Measurements from ENCODE around the gene SEPTIN5. TPM values are rescaled to one million over a fixed set of nuclear protein-coding genes. Genes with fewer than 3 reads are reported as not detected.

Gene SEPTIN5
- total RNA-seq, 3 donors from 2014 or later (not counting 1 experiment from before 2014, with no cell fraction given) = 0.52 to 4.5 (median 1.9) TPM

DNA sequence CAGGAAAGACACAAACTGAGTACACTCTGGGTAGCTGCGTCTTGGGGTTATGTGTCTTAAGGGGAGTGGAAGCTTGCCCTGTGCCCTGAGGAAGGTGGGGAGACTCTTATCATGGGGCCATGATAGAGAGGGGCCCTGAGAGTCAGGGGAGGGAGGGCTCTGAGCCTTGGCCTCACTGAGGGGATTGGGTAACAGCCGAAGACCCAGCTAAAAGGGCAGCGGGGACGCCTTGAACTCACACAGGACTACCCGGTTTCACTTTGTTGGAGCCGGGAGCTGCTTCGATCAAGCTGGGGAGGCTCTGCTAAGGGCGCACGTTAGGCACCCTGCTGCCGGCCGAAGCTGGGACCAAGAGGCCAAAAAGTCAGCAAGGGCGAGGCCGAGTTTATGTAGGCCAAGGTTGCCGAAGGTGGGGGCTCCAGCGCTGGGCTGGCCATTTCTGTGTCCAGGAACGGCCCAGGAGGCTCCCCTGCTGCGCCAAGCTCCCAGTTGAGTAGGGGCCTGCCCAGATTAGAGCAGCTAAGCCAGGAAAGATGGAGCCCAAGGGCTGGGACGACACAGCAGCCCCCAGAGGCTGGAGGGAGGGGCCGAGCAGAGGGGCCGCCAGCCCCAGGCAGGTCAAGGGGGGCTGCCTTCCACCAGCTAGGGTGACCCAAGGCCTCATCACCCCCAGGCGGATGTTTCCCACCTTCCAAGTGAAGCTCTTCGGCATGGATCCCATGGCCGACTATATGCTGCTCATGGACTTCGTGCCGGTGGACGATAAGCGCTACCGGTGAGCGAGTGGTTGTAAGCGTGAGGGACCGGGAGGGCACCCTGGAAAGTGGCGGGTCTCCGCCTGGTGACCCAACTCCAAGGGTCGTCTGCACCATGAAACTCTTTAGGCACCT lies 48.5 kb downstream of the SEPTIN5 start:
- peaks cover 27% of the 10 kb centered on the region for H3K4me1 ChIP-seq (ENCODE audit: control insufficient read depth, insufficient read depth, low read length)
- no peaks in the 10 kb centered on the region for H3K9me3 Mint-ChIP-seq
- peaks cover 17 to 28% of the 10 kb centered on the region in 2 donors for H3K4me1 Mint-ChIP-seq
- ATAC-seq (no peak), DNase-seq (no peak)
- H3K4me3 ChIP-seq (ENCODE audit: low read length) = no peak overlapping the region
- no peaks in the 10 kb centered on the region for H3K36me3 ChIP-seq (ENCODE audit: control insufficient read depth, insufficient read depth, low read length)
- TF ChIP-seq, protein P1, sequence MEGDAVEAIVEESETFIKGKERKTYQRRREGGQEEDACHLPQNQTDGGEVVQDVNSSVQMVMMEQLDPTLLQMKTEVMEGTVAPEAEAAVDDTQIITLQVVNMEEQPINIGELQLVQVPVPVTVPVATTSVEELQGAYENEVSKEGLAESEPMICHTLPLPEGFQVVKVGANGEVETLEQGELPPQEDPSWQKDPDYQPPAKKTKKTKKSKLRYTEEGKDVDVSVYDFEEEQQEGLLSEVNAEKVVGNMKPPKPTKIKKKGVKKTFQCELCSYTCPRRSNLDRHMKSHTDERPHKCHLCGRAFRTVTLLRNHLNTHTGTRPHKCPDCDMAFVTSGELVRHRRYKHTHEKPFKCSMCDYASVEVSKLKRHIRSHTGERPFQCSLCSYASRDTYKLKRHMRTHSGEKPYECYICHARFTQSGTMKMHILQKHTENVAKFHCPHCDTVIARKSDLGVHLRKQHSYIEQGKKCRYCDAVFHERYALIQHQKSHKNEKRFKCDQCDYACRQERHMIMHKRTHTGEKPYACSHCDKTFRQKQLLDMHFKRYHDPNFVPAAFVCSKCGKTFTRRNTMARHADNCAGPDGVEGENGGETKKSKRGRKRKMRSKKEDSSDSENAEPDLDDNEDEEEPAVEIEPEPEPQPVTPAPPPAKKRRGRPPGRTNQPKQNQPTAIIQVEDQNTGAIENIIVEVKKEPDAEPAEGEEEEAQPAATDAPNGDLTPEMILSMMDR (IDR thresholded peaks at IDR 0.05) = no peak
- peaks cover 28% of the 10 kb centered on the region for H3K27me3 ChIP-seq (ENCODE audit: control insufficient read depth, insufficient read depth, low read length)
- no peaks in the 10 kb centered on the region for H3K36me3 Mint-ChIP-seq
- peak overlapping the region; percentile 52 for H3K4me3 Mint-ChIP-seq
- 86% methylated on average over 34 of the region's 34 CpGs for WGBS (ENCODE audit: insufficient coverage)
- H3K27me3 Mint-ChIP-seq (ENCODE audit: low read depth in 2 of 2) = peaks cover 37 to 44% of the 10 kb centered on the region in 2 donors
- no peak overlapping the region for H3K27ac ChIP-seq (ENCODE audit: low read length)
- no peak overlapping the region for H3K27ac Mint-ChIP-seq
- intact Hi-C loops (cut with micrococcal nuclease) = no loop called here
- H3K9me3 ChIP-seq (ENCODE audit: control insufficient read depth, insufficient read depth, low read length) = no peaks in the 10 kb centered on the region

DNA sequence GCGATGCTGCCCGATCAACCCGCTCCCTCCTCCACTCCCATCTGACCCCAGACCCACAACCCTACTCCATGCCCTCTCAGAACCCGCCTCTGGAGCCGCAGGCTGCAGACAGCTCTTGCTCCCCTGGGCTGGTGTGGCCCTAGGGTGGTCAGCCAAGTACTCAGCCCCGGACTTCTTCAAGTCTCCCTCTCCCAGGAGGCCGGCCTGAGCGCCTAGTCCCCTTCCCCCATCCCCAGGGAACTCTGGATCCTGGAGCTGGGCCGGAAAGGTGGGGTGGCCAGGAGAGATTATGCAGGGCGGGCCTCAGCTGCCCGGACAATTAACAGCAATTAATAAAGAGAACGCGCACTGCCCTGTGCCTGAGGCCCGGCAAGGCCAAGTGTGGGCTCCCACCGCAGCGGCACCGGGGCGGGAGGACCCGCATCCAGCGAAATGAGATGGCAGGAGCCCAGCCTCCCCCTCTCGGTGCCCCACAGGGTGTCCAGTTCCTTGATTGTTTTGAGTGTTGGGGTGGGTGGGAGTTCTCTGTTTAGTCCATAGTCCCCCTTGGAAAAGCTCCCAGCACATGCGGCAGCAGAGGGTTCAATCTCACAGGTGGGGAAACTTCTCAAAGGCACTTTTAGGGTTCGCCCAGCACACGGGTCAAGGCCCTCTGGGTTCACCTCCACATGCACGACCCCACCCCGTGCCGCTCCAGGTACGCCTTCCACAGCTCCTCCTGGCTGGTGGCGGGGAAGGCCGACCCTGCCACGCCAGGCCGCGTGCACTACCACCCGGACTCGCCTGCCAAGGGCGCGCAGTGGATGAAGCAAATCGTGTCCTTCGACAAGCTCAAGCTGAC lies 49.4 kb downstream of the SEPTIN5 start:
- WGBS (ENCODE audit: insufficient coverage) = 78% methylated on average over 39 of the region's 39 CpGs
- Mint-ChIP-seq H3K27me3 (ENCODE audit: low read depth in 2 of 2) (peaks cover 33 to 39% of the 10 kb centered on the region in 2 donors), H3K4me1 (peaks cover 17 to 30% of the 10 kb centered on the region in 2 donors), H3K4me3 (no peak overlapping the region), H3K36me3 (no peaks in the 10 kb centered on the region), H3K27ac (no peak overlapping the region), H3K9me3 (no peaks in the 10 kb centered on the region)
- TF ChIP-seq, protein P1 (IDR thresholded peaks at IDR 0.05) = no peak
- ATAC-seq (no peak), DNase-seq (no peak)
- Histone ChIP-seq H3K4me1 (ENCODE audit: control insufficient read depth, insufficient read depth, low read length) (peaks cover 30% of the 10 kb centered on the region), H3K27me3 (ENCODE audit: control insufficient read depth, insufficient read depth, low read length) (peaks cover 34% of the 10 kb centered on the region), H3K9me3 (ENCODE audit: control insufficient read depth, insufficient read depth, low read length) (no peaks in the 10 kb centered on the region), H3K4me3 (ENCODE audit: low read length) (no peak overlapping the region), H3K27ac (ENCODE audit: low read length) (no peak overlapping the region), H3K36me3 (ENCODE audit: control insufficient read depth, insufficient read depth, low read length) (no peaks in the 10 kb centered on the region)
- intact Hi-C loops (cut with micrococcal nuclease) = no loop called here

DNA sequence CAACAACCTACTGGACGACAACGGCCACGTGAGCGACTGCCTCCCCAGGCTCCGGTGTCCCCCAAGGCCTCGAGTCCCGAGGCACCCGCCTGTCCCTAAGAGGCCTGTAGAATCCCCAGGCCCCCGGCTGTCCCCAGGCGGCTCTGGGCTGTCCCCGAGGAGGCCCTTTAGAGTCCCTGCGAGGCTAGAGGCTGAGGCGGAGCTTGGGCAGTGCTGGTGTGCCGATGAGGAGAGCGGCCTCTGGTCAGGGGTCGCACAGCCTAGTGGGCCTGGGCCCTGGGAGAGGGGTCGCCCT lies 49.9 kb downstream of the SEPTIN5 start:
- H3K36me3 ChIP-seq (ENCODE audit: control insufficient read depth, insufficient read depth, low read length) = no peaks in the 10 kb centered on the region
- no peaks in the 10 kb centered on the region for H3K9me3 ChIP-seq (ENCODE audit: control insufficient read depth, insufficient read depth, low read length)
- Mint-ChIP-seq H3K27me3 (ENCODE audit: low read depth in 2 of 2) (peaks cover 33 to 41% of the 10 kb centered on the region in 2 donors), H3K27ac (no peak overlapping the region), H3K9me3 (no peaks in the 10 kb centered on the region), H3K4me1 (peaks cover 17 to 30% of the 10 kb centered on the region in 2 donors), H3K36me3 (no peaks in the 10 kb centered on the region), H3K4me3 (peak overlapping the region; percentile 69)
- H3K4me3 ChIP-seq (ENCODE audit: low read length) = no peak overlapping the region
- DNase-seq = no peak
- TF ChIP-seq, protein P1 (IDR thresholded peaks at IDR 0.05) = no peak
- ATAC-seq = no peak
- H3K4me1 ChIP-seq (ENCODE audit: control insufficient read depth, insufficient read depth, low read length) = peaks cover 28% of the 10 kb centered on the region
- intact Hi-C loops (cut with micrococcal nuclease) = no loop called here
- no peak overlapping the region for H3K27ac ChIP-seq (ENCODE audit: low read length)
- 81% methylated on average over 14 of the region's 17 CpGs for WGBS (ENCODE audit: insufficient coverage)
- peaks cover 34% of the 10 kb centered on the region for H3K27me3 ChIP-seq (ENCODE audit: control insufficient read depth, insufficient read depth, low read length)

Data from natural killer cell (primary cell).